Glomerular visceral epithelial cell (primary cell): ENCODE results near the gene HCK.
"Not testable (repeated sequence)": the region's sequence is repeated elsewhere in the genome, so short reads cannot be mapped to it uniquely, and the experiment has no call there.

Experiments used
- DNase-seq: peaks from one replicate; pipeline ENCODE4 v3.0.0-alpha.2; 2016; ENCODE audit errors: extremely low spot score

HCK gene

DNA sequence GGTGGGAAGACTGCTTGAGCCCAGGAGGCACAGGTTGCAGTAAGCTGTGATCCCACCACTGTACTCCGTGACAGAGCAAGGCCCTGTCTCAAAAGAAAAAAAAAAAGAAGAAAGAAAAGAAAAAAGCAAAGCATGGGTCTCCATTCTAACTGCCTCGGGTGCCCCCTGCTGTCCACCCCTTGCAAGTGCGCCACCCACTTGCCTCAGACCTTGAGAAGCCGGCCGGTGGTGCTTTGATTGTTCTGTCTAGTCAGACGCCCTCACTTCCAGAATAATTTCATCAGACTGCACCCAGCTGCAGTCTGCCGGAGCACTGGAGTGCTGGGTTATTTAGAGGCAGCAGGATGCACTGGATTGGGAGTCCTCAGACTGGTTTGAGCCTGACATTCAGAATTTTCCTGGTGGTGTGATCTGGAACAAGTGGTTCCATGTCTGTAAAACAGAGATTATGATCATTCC is 39.9 kb downstream of the HCK start:
- peak; percentile 76 for DNase-seq

DNA sequence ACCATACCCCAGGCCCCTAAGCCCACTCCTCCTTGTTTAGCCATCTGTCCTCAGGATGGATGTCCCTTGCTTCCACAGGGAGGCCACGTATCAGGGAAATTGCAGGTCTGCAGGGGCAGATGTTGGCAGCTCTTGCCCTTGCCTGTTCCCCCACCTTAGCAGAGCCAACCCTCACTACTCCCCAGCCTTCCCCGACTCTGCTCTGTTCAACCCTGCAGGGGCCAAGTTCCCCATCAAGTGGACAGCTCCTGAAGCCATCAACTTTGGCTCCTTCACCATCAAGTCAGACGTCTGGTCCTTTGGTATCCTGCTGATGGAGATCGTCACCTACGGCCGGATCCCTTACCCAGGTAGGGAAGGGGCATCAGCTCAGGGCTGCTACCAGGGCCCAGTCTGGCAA is 46.7 kb downstream of the HCK start:
- DNase-seq, result no peak

DNA sequence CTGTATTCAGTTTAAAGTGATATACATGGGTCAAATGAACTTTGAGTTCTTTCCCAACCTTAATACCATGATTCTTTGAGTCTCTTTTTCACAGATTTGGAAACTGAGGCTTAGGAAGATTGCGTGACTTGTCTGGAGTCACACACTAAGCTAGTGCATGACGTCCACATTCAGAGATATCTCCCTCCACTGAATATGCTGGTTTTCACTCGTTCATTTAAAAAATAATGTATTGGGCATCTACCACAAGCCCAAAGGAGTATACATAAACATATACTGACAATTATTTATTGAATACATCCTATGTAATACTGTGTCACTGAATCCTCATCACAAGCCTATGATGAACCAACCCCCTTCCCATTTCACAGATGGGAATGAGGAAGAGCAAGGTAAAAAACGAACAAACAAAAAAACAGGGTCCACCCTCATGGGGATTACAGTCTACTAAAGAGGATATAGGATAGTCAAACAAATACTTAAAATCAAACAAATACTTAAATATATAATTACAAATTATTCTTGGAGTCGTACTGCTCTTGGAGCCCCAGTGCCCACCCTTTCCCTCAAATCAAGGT is 56.9 kb downstream of the HCK start:
- no peak for DNase-seq

- peak; percentile 96 for DNase-seq
These were observed 57.5 kb downstream of the HCK start, which contains the start of gene TM9SF4 for GRCh38 chr20:32109392-32110172. TM9SF4 (plus strand) TSS chr20:32109714; CDS start chr20:32109741, 27 bp downstream.

- no peak for DNase-seq
These were observed 58.2 kb downstream of the HCK start for GRCh38 chr20:32110173-32110704.

DNA sequence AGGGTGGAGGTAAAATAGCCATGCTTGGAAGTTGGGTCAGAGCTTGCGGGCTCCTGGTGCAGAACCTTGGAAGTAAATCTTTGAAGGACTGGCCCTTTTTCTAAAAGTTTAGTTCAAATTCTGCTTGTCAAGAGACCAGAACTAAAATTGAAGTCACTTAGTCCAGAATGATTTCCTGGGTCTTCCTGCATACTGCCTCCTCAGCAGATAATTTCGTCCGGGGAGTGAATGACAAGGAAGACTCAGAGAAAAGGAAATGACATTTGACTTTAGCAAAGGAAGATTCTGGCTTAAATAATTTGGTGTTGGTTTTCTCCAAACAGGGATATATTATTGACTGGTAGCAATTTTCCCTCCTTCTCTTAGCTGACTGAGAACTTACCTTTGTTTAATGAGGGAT is 58.7 kb downstream of the HCK start:
- no peak for DNase-seq

DNA sequence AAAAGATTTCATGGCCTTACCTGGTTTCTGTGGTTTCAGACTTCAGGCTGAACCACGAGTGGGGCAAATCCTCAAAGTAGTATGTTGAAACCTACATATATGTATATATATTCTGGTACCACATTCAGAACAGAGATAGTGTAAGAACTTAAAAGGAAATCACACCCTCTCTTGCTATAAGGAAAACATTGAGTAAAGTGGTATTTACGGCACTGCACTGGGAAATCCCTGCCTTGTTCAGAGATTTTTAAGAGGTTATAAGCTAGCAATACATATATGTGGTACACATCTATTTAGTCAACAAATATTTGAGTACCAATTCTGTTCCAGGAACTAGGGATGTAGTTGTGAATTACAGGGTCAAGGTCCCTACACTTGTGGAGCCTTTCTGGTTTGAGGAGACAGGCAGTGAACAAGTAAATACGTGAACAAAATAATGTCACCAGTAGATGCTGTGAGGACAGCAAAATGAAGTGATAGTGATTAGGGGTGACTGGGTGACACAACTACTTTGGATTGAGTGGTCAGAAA is 59.2 kb downstream of the HCK start:
- DNase-seq, result no peak

DNA sequence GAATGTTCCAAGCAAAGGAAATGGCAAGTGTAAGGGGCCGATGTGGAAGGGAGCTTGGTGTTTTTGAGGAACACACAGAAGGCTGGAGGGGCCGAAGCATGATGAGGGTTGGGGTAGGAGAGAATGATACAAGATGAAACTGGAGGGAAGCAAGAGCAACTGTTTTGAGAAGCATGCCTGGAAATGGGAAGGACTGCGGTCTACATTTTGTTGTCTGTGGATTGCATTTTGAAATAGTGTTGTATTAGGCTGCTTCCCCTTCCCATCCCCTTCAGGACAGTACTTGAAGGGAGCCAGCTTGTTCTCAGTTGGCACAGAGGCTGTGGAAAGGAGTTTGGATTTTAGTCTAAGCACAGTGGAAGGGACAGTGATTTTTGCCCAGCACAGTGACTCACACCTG is 59.7 kb downstream of the HCK start:
- DNase-seq, result no peak

GRCh38 chr20:32112841-32113240 is 60.8 kb downstream of the HCK start:
- no peak for DNase-seq

- no peak for DNase-seq
These were observed 61.7 kb downstream of the HCK start for GRCh38 chr20:32113591-32114260.

DNA sequence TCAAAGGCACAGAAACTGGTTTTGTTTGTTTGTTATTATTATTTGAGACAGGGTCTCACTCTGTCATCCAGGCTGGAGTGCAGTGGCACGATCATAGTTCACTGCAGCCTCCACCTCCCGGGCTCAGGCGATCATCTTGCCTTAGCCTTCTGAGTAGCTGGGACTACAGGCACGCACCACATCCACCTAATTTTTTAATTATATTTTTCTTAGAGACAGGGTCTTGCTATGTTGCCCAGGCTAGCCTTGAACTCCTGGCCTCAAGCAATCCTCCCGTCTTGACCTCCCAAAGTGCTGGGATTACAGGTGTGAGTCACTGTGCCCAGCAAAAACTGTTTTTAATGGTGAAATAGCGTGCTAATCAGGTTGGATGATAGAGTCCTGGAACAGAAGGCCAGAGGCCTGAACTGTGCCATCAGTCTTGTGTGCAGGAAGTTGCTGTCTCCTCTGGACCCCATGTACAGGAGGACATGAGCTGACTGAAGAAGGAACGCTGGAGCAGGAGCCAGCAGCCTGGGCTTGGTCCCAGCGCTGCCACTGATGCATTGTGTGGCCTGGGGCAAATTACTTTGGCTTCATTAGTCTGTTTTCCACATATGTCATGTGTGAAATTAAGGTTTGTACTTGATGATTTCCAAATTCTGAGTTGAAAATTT is 62.4 kb downstream of the HCK start:
- no peak for DNase-seq

DNA sequence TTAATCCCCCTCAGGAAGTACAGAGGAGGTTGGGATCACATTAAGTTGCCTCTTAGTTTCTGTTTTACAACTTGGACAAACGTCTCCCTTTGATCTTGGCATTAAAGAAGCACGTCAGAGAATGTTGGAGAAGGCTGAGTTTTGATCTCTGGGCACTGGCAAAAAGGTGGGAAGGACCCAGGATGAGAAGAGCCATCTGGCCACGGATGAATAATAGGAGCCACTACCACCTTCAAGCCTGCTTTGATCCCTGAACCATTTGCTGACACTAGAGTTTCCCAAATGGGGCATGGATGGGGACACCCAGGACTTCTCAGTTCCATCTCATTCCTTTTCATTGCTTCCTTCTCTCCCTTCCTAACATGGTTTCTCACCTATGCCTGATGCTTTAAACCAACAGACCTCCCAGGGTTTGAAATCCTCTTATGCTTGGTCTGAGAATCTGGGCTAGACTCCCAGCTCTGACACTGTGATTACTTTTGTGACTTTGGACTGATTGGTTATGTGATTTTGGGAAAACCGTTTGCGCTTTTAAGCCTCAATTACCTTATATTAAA is 63.2 kb downstream of the HCK start:
- no peak for DNase-seq

DNA sequence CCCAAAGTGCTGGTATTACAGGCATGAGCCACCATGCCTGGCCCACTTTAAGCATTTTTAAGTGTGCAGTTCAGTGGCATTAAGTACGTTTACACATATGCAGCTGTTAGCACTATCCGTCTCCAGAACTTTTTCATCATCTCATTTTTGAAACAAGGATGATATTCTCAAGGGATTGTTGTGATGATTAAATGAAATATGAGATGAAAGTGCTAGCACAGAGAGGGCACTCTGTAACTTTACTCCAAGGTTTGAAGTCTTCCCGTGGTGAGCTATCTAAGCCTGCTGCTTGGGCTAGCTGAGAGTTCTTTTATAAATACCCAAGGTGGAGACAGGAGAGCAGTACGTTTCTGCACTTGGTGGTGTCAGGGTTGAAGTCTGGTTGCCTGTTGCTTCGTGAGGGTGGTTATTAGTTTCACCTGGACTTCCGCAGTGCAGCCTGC is 64.1 kb downstream of the HCK start:
- no peak for DNase-seq

GRCh38 chr20:32116796-32117195 is 64.8 kb downstream of the HCK start:
- DNase-seq, result not testable (repeated sequence)

DNA sequence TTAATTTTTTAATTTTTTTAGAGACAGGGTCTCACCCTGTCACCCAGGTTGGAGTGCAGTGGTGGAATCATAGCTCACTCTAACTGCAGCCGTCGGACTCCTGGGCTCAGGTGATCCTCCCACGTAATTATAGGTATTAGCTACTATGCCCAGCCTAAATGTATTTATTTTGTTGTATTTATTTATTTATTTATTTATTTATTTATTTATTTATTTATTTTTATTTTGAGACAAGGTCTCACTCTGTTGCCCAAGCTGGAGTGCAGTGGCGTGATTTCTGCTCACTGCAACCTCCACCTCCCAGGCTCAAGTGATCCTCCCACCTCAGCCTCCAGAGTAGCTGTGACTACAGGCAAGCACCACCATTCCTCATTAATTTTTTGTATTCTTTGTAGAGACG is 66.4 kb downstream of the HCK start:
- DNase-seq, result not testable (repeated sequence)

DNA sequence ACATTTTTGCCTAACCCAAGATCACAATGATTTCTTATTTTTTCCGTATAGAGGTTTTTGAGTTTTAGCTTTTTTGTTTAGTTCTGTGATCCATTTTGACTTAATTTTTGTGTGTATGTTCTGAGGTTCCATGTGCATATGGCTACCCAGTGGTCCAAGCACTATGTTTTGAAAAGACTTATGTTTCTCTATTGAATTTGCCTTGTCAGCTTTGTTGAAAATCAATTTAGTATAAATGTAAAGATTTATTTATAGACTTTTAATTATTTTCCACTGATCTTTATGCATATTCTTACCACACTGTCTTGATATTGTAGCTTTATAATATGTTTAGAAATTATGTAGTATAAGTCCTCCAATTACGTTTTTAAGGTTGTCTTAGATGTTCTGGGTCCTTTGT is 67.7 kb downstream of the HCK start:
- no peak for DNase-seq

DNA sequence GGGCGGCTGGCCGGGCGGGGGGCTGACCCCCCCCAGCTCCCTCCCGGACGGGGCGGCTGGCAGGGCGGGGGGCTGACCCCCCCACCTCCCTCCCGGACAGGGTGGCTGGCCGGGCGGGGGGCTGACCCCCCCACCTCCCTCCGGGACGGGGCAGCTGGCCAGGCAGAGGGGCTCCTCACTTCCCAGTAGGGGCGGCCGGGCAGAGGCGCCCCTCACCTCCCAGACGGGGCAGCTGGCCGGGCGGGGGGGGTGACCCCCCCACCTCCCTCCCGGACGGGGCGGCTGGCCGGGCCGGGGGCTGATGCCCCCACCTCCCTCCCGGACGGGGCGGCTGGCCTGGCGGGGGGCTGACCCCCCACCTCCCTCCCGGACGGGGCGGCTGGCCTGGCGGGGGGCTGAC is 69.9 kb downstream of the HCK start:
- DNase-seq, result not testable (repeated sequence)

- DNase-seq, result no peak
These were observed 71.0 kb downstream of the HCK start for GRCh38 chr20:32123088-32123487.

DNA sequence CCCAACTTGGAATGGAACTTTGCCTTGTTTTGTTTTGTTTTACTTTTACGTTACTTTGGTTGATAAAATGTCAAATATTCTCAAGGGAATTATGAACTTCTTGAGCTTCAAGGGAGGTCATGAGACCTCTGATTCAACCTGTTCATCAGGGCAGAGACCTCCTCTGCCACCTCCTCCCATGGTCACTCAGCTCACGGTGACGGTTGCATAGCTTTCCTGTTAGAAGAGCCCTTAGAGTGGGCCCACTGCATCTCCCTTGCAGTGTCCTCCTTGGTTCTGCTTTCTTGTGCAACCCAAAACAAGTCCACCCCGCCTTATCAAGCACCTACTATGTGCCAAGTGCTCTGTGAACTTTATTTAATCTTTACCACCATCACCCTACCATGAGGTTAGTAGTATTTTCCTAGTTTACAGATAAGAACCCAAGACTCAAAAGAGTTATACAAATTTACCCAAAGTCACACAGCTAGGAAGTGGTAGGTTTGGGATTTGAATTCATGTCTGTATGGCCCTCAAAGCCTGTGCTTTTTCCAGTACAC is 72.9 kb downstream of the HCK start:
- DNase-seq, result no peak

GRCh38 chr20:32125506-32125905 is 73.5 kb downstream of the HCK start:
- DNase-seq, result no peak

DNA sequence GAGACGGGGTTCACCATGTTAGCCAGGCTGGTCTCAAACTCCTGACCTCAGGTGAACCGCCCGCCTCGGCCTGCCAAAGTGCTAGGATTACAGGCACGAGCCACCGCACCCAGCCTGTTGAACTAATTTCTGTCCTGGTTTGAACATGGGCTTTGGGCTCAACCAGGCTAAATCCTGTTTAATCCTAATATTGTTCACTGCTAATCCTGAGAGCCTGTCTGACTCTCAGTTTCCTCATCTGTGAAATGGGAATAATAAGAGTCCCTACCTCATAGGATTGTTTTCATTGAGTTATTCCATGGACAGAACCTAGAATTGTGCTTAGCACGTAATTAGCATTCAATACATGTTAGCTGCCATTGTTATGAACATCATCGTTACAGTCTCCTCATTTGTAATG is 74.9 kb downstream of the HCK start:
- DNase-seq, result no peak
